ENCODE data around the gene VWCE. TPM values are rescaled to one million over a fixed set of nuclear protein-coding genes. Genes with fewer than 3 reads are reported as not detected.
"Not testable (repeated sequence)": the region's sequence is repeated elsewhere in the genome, so short reads cannot be mapped to it uniquely, and the experiment has no call there.

The VWCE gene
- total RNA-seq, 1 experiment from 2014 or later = not detected

DNA sequence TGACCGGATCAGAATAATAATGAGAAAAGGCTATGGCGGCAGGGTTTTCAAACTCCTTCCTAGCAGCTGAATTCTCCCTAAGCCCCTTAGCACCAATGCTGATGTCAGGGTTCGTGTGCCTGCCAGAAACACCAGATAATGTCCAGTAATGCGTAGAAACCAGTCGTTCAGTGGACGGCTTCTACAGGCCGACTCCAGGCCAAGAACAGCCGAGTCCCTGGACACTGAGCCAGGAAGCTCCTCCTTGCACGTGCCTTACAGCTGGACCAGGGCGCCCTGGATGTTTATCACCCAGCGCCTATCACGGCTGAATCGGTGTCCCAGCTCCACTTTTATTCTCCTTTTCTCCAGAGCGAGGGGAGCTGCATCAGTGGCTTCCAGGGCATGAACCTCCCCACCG, 82.9 kb downstream of the VWCE start:
- not testable (repeated sequence) for DNase-seq (ENCODE audit: low read depth)

DNA sequence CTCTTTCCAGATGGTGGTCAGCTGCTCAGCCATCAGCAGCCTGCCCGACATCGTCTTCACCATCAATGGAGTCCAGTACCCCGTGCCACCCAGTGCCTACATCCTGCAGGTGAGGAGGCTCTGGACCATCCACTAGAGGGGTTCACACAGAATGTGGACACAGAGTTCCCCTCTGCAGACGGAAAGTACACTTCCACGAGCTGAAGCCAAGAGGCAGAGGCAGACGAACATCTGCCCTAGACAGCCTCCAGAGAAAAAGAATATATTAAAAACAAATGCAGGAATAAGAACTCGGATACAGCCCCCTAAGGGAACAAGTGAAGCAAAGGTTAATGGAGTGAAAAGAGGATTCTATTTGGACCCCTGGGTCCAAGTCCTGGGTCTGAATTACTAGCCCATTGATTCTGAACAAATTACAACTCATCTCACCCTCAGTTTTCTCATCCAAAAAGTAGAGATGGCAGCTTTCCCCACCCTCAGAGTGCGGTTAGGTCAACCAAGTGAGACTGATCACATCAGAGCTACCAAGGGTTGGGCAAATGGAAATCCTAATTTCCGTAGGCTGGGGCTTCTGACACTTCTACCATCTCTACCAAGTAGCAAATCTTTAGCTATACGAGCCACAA, 83.7 kb downstream of the VWCE start:
- not testable (repeated sequence) for DNase-seq (ENCODE audit: low read depth)

DNA sequence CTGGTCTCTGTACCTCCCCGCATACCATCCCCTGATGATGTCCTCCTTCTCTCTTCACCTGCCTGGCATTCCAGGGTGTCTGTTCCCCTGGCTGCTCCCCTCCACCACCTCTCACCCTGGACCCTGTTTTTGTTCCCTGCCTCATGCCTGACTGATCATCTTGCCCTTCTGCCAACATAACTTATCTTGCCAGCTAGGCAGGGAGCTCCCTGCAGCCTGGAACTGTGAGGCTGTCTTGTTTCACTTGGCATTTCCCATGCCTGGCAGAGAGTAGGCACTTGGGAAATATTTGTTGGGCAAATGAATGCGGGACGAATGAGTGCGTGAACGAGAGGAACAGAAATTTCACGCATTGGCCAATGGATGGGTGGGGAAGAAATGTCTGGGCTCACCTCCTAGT, 84.5 kb downstream of the VWCE start:
- DNase-seq (ENCODE audit: low read depth) = not testable (repeated sequence)

Other genes with a start within 250 kb of the VWCE start
- gene CD5, start 192.8 kb downstream of the VWCE start, total RNA-seq (2014; rRNA removed; shearing (Covaris generic)) = not detected in 2 replicates
- gene VPS37C, start 133.9 kb downstream of the VWCE start, total RNA-seq (2014; rRNA removed; shearing (Covaris generic)) = 7.8 and 11.5 TPM in 2 replicates
- not detected in 2 replicates for gene PGA3, start 91.8 kb downstream of the VWCE start, total RNA-seq (2014; rRNA removed; shearing (Covaris generic))
- gene PGA4, start 73.0 kb downstream of the VWCE start, total RNA-seq (2014; rRNA removed; shearing (Covaris generic)) = not detected in 2 replicates
- not detected in 2 replicates for gene PGA5, start 54.1 kb downstream of the VWCE start, total RNA-seq (2014; rRNA removed; shearing (Covaris generic))
- 153 and 180 TPM in 2 replicates for gene DDB1, start 37.8 kb upstream of the VWCE start, total RNA-seq (2014; rRNA removed; shearing (Covaris generic))
- gene TKFC, start 37.9 kb upstream of the VWCE start, total RNA-seq (2014; rRNA removed; shearing (Covaris generic)) = 28.0 and 30.6 TPM in 2 replicates
- gene CYB561A3, start 66.6 kb upstream of the VWCE start, total RNA-seq (2014; rRNA removed; shearing (Covaris generic)) = 12.4 and 14.6 TPM in 2 replicates
- 40.2 and 49.4 TPM in 2 replicates for gene TMEM138, start 67.1 kb upstream of the VWCE start, total RNA-seq (2014; rRNA removed; shearing (Covaris generic))
- gene TMEM216, start 97.3 kb upstream of the VWCE start, total RNA-seq (2014; rRNA removed; shearing (Covaris generic)) = 8.1 and 12.9 TPM in 2 replicates
- gene CPSF7, start 134.7 kb upstream of the VWCE start, total RNA-seq (2014; rRNA removed; shearing (Covaris generic)) = 16.6 and 22.3 TPM in 2 replicates
- 46.7 and 61.0 TPM in 2 replicates for gene SDHAF2, start 134.8 kb upstream of the VWCE start, total RNA-seq (2014; rRNA removed; shearing (Covaris generic))
- 0.23 and 1.8 TPM in 2 replicates for gene LRRC10B, start 213.4 kb upstream of the VWCE start, total RNA-seq (2014; rRNA removed; shearing (Covaris generic))

All from Daoy (cell line).